Pulmonary artery endothelial cell (primary cell): ENCODE measurements around the gene MAB21L3. TPM values are rescaled to one million over a fixed set of nuclear protein-coding genes. Genes with fewer than 3 reads are reported as not detected.

Experiments used
- DNase-seq: peaks from one replicate; pipeline ENCODE4 v3.0.0-alpha.2; 2011; ENCODE audit warnings: low read depth, low spot score
- total RNA-seq: library from RNA; depleted of rRNA; stranded (reverse); fragments of >200 nt; gene quantifications from 2 replicates; pipeline ENCODE4 v1.2.3, GENCODE V29; 2014

Gene MAB21L3
- not detected in 2 replicates for total RNA-seq

- DNase-seq, result no peak
Observed at GRCh38 chr1:116110567-116111523, at the start of gene MAB21L3. MAB21L3 (plus strand) TSS chr1:116111399; CDS start chr1:116112616, 1,217 bp downstream.

- DNase-seq, result no peak
Observed at GRCh38 chr1:116062201-116062600, 49.0 kb upstream of the MAB21L3 start.

GRCh38 chr1:116064616-116065015, 46.6 kb upstream of the MAB21L3 start:
- no peak for DNase-seq

GRCh38 chr1:116066868-116067565, 44.2 kb upstream of the MAB21L3 start:
- DNase-seq, result no peak

GRCh38 chr1:116067566-116067890, 43.7 kb upstream of the MAB21L3 start:
- no peak for DNase-seq

- no peak for DNase-seq
Observed at GRCh38 chr1:116075575-116075974, 35.6 kb upstream of the MAB21L3 start.

- DNase-seq, result no peak
Observed at GRCh38 chr1:116075990-116076389, 35.2 kb upstream of the MAB21L3 start.

- DNase-seq, result no peak
Observed at GRCh38 chr1:116076831-116077230, 34.4 kb upstream of the MAB21L3 start.

GRCh38 chr1:116078699-116079223, 32.4 kb upstream of the MAB21L3 start:
- DNase-seq, result no peak

- DNase-seq, result no peak
Observed at GRCh38 chr1:116087628-116088027, 23.6 kb upstream of the MAB21L3 start.

- no peak for DNase-seq
Observed at GRCh38 chr1:116089870-116090269, 21.3 kb upstream of the MAB21L3 start.

GRCh38 chr1:116091083-116091482, 20.1 kb upstream of the MAB21L3 start:
- no peak for DNase-seq

- DNase-seq, result no peak
Observed at GRCh38 chr1:116092752-116093489, 18.3 kb upstream of the MAB21L3 start.

GRCh38 chr1:116095027-116095426, 16.2 kb upstream of the MAB21L3 start:
- DNase-seq, result no peak

- no peak for DNase-seq
Observed at GRCh38 chr1:116096013-116096618, 15.1 kb upstream of the MAB21L3 start.

- DNase-seq, result no peak
Observed at GRCh38 chr1:116097626-116098025, 13.6 kb upstream of the MAB21L3 start.

GRCh38 chr1:116099379-116099778, 11.8 kb upstream of the MAB21L3 start:
- DNase-seq, result no peak

- no peak for DNase-seq
Observed at GRCh38 chr1:116099919-116100318, 11.3 kb upstream of the MAB21L3 start.

GRCh38 chr1:116104667-116105066, 6.5 kb upstream of the MAB21L3 start:
- no peak for DNase-seq

GRCh38 chr1:116105996-116106395, 5.2 kb upstream of the MAB21L3 start:
- no peak for DNase-seq

GRCh38 chr1:116106646-116107045, 4.6 kb upstream of the MAB21L3 start:
- no peak for DNase-seq
